G401.6 (cell line): Measurements from ENCODE around the gene CFAP74.
"Not testable (repeated sequence)": the region's sequence is repeated elsewhere in the genome, so short reads cannot be mapped to it uniquely, and the experiment has no call there.

Source experiments
- FAIRE-seq: peaks from 2 replicates; lab custom pipeline; 2012; peaks lifted over from hg19 to GRCh38; lab: Jason Lieb, UNC

Gene CFAP74

DNA sequence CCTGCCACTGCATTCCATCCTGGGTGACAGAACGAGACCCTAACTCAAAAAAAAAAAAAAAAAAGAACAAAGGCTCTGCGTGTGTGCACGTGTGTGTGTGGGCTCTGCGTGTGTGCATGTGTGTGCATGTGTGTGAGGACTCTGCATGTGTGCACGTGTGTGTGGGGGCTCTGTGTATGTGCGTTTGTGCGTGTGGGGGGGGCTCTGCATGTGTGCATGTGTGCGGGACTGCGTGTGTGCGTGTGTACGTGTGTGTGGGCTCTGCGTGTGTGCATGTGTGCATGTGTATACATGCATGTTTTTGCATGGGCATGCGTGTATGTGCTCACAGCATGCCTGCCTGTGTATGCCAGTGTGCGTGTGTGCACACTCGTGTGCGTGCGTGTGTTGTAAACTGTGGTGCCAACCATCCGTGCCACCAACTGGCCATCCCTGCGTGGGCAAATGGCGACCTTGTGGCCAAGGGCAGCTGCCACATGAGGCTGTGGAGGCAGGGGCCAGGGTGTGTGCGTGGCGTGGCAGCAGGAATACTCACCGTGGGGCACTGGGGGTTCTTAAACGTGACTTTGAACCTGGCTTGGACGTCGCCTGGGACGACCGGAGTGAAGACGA lies 57.7 kb downstream of the CFAP74 start:
- no peak for FAIRE-seq

DNA sequence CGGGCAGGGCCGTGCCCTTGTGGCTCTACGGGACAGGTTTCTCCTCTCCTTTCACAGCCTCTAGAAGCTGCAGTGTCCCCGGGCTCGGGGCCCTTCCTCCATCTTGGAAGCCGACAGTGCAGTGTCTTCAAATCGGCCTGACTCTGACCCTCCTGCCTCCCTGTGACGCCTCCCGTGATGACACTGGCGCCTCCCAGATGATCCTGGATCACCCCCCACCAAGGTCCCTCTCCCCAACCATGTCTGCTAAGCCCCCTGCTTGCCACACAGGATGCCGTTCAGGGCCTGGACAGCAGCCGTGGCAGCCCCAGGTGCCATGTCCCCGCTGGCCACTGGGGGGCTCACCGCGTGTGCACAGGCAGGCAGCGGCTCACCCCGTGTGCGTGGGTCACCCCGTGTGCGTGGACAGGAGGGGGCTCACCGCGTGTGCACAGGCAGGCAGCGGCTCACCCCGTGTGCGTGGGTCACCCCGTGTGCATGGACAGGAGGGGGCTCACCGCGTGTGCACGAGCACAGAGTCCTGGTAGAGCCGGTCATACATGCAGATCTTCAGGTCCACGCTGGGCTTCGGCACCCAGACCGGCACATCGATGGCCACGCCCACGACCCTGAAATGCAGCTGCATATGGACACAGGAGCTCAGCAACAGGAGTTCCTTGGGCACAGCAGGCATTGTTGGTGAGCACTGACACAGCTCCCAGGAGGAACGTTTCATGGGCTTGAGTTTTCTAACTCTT lies 59.6 kb downstream of the CFAP74 start:
- no peak for FAIRE-seq

DNA sequence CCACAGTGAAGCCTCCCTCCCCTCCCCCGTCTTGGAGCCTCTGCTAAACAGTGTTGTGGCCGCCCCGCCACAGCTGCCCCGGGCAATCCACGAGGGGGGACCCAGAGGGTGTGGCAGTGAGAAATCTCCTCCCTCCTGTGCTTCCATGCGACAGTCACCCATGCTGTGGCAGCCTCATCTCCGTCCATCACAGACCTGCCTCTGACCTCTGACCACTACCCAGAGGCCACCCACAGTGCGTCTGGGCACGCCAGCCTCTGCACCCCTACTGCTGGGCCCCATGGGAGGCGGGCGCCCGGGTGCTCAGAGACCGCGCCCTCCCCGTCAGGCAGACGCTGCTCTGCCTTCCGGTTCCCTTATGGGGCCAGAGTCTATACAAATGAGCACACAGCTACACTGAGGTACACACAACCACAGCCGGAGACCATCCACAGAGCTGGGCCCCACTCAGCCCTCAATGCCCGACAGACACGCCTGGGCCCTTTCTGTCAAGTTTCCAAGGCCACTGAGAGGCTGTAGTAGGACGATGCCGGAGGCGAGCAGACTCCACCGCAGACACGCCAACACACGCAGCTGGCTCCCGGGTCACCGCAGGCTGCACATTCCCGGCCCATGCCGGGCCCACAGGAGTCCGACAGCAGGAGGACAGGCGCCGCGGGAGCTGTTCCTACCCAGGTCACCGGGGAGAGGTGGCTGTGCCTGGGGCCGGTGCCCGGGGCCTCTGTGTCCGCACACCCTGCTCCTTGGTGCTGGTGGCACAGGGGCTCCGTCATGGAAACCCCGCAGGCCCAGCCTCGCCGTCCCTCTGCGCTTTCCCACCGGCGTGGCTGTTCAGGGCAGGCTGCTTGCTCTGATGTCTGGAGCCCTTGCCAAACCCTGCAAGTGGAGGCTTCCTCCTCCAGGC lies 60.6 kb downstream of the CFAP74 start:
- FAIRE-seq, result no peak

DNA sequence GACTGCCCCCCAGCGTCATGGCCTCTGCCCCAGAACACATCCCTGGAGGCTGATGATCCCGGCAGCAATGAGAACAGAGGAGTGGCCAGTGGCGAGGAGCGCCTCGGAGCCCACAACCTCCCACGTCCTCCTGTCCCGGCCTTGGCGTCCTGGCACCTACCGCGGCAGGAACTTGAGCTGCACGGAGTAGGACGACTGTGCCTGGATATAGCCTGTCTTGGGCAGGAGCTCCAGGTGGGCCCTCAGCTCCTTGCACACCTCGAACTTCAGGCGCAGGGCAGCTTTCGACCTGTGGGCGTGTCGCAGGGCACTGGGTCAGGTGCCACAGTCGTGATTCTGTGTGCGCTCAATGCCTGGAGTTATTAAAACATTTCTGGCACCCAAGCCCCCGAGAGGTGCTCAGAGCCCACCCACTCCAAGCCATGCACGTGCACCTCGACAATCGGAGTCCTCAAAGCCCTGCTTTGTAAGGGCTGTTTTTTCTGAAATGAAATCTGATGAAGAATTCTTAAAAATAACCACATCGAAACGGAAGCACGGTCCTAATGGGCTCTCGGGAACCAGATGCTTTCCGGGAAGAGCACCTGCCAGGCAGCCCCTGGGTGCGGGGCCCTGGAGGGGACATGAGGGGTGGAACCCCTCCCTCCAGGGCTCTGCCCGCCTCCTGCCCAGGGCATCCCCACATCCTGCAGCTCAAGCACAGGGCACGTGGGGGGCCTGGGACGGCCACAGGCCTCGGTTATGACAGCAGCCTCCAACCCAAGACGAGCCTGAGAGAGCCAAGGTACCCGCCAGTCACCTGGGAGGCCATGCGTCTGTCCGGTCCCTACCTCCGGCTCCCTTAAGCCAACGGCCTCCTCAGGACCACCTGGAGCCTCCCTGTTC lies 61.5 kb downstream of the CFAP74 start:
- FAIRE-seq, result no peak

DNA sequence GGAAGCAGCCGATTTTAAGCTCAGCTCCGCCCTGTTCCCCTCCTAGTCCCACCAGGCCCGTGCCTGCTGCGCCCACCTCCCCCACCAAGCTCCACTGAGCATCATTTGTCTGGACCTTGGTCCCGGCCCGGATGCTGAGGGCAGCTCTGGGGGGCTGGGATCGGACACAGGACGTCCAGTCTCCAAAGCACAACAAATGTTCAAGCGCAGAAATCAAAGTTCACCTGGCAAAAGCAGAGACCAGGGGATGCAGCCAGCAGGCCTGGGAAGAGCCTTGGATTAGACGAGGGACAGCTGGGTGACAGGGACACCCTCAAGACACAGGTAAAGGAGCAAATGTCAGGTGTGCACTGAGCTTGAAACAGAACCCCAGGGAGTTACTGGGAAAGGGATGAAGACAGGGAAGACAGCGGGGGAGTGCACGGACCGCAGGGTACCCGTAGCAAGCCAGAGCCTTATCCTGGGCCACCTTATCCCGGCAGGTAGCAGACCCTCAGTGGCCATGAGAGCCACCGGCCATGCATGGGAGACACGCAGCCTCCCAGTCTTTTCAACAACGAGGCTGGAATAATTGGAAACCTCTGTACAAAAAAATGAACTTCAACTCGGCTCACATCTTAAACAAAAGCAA lies 62.3 kb downstream of the CFAP74 start:
- FAIRE-seq, result no peak

DNA sequence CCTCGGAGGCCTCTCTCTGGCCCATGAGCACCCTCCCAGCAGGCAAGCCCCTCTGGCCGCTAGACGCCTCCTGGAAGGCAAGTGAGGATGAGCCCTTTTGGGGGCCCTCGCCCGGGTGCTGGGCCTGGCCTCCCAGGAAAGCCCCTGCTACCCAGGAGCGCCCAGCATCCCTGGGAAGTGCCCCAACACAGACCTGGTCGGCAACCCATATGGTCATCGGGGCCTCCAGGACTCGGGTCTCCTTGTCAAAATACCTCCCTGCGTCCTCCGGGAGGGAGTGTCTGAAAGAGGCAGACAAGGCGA lies 63.5 kb downstream of the CFAP74 start:
- FAIRE-seq, result no peak

DNA sequence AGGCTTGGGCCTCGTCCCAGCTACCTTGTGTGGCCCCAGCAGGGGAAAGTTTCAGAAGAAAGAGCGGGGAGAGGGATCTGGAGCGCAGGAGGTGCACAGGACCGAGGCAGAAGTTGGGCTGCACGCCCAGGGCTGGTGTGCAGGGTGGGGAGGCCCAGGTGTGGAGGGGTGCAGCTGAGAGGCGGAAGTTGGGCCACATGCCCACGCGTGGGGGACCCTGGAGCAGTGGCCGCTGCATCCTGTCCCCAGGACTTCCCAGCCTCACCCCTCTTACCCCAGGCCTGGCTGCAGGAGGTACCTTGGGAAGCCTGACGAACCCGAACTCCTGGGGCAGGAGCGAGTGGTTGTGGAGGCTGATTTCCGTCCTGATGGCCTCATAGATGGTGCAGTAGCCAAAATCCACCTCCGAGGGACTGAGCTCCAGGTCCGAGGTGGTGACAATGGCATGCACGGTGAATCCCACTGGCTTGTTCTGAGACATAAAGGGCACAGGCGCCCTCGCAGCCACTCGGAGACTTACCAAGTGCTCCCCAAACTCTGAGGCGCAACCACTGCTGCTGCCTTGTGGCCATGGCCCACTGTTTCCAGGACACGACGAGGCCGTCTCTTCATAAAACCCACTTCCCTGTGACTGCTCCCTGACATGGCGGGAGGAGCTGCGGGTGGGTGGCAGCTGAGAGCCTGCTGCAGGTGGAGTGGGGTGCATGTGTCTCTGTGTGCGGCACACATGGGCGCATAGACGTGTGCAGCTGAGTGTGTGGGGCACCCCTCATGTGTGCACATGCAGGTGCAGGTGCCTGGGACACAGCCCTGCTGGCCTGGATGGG lies 64.1 kb downstream of the CFAP74 start:
- FAIRE-seq, result no peak

DNA sequence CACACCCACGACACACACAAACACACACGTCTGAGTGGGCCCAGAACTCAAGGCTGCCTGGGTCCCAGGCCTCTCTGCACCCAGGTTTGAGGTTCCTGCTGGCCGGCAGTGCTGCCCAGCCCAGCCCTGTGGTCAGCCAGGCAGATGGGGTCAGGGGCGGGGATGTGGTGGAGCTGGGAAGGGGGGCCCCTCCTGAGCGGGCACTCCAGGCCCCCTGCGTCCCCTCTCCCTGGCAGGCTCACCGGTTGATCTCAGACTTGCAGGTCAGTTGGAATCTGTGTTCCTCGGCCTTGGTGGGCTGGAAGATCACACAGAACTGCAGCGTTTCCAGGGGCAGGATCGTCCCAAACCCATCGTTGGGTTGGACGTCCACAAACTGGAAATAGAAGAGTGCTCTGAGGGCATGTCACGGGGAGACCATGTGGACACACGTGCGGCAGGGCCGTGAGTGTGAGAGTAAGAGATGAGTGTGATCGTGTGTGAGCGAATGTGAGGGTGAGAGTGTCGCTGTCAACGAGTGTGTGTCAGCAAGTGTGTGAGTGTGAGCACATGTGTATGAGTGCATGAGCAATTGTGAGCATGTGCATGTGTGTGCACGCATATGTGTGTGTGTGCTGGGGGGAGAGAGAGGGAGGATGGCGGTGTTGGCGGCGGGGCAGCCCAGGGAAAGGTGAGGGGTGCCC lies 64.8 kb downstream of the CFAP74 start:
- no peak for FAIRE-seq

DNA sequence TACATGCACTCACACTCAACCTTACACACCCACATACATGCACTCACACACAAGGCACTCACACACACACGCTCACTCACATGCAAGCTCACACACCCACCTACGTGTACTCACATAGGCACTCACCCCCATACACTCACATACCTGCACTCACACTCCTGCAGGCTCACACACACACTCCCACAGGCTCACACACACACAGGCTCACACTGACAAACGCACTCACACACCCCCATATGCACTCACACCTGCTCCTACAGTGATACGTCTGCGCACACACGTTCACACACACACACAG lies 65.4 kb downstream of the CFAP74 start:
- FAIRE-seq, result no peak

DNA sequence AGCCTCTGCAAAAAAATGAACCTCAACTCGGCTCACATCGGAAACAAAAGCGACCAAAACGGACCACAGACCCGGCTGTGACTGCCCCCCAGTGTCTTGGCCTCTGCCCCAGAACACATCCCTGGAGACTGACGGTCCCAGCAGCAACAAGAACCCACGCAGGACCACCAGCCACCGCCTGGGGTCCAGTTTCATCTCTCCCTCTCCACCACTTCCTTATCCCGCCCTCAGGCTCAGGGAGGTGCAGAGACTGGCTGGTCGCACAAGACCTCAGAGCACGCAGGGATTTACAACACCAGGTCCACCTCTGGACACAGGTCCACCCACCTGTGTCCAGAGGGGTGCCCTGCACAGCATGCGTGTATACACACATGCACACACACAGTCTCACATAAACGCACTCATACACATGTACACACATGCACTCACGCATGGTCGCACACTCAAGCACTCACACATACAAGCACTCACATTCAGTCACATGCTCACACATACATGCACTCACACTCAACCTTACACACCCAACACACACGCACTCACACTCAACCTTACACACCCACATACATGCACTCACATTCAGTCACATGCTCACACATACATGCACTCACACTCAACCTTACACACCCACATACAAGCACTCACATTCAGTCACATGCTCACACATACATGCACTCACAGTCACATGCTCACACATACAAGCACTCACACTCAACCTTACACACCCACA lies 65.9 kb downstream of the CFAP74 start:
- no peak for FAIRE-seq

DNA sequence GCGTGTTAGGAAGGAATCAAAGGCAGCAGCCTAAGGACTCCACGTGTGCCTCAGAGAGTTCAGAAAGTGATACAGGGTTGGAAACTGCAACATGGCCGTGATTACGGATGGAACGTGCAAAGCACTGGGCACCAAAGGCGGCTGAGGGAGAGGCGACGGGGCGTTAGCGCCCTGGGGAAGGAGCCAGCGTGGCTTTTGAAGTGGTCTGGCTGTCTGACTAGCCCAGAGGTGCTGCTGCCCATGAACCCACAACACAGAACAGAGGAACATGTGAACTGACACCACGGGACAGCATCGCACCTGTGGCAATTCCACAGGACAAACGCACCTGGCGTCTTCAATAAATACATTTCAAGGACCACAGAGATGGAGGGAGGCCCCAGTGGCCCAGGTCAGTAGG lies 66.5 kb downstream of the CFAP74 start:
- no peak for FAIRE-seq

DNA sequence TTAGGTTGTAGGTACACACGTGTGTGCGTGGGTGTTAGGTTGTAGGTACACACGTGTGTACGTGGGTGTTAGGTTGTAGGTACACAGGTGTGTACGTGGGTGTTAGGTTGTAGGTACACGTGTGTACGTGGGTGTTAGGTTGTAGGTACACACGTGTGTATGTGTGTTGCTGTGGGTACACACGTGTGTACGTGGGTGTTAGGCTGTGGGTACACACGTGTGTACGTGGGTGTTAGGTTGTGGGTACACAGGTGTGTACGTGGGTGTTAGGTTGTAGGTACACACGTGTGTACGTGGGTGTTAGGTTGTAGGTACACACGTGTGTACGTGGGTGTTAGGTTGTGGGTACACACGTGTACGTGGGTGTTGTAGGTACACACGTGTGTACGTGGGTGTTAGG lies 68.7 kb downstream of the CFAP74 start:
- not testable (repeated sequence) for FAIRE-seq

DNA sequence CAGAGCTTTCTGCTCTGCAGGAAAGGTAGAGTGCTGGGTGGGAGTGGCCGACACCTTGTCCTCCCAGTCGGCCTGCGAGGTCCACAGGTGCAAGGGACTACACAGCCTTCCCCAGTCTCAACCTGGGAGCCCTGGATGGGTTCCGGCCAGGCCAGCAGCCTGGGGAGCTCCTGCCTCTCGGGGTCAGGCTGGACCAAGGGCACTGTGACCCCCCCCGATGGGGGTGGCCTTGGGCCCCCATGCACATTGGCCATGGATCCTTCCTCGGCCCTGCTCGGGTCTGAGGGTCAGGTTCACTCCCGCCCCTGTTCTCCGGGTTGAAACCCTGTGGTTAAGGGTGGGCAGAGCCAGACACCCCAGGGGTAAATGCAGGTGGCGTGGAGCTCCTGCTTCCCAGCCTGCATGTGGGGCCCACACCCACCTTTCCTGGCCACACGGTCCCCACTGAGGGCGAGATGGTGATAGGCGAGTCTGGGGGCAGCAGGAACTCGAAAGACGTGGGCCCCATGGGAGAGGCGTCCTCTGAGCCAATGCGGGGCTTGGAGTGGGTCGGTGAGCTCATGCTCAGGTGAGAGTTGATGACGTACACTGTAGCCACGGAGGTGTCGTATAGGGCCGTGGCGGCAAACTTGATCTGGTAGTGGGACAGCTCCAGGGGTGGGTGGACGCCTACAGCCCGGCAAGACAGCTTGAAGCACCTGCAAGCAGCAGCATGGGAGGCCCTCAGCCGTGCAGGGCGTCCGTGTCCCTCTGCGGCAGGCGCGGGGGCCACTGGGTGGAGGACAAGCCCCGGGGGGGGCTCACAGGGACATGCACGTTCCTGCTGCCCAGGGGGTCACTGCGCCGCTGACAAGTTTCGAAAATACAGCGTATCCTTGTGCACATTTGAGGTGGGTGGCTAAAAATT lies 73.7 kb downstream of the CFAP74 start:
- FAIRE-seq, result no peak

DNA sequence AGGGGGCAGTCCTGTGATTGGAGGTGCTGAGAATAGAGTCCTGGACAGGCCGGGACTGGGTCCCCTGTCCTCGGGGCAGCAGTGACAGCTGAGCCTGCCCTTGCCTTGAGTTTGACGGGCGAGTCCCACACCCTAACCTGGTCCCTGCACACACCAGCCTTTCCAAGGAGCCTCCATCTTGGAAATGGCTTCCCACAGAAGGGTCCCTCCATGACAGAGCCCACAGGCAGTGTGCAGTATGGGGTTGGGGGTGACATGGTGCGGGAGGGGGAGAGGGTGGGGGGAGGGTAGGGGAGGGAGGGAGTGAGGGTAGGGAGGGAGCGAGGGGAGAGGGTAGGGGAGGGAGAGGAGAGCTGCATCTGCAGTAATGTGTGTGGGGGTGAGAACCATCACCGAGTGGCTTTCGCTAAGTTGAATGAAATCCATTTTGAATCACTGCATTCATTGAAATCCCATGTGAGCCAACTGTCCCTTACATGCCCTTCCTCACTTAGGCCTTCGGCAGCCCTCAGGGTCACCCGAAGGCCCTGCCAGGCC lies 74.4 kb downstream of the CFAP74 start:
- FAIRE-seq, result no peak

DNA sequence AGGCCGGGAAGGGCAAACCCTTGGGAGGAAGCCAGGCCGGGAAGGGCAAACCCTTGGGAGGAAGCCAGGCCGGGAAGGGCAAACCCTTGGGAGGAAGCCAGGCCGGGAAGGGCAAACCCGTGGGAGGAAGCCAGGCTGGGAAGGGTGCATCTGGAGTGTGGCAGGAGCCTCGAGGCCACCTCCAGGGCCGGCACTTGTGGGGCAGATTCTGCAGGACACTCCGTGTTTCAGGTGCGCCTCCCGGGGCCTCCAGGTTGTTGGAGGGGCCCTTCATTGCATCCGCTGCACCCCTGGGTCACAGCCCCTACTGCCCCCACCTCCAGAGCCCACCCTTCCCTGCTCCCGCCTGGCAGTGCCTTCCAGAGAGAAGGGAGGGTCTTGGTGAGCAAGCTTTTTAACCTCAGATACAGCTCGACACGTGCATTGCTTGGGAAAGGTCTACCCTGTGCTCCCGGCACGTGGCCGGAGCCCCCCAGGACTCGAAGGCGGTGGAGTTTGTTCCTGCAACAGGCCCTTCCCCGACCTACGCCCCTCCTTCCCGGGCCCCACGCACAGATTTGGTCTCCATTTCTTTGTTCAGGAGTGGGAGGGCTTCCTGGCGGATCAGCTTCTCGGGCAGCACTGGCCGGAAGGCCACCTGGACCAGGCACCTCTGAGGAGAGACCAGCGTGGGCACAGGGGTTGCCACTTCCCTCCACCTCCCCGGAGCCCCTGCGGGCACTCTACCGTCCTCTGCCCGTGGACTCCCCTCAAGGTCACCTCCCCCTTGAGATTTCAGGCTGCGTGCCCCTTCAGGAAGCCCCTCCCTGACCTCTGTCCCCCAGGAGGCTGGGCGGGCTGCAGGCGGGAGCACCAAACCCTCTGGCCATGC lies 75.1 kb downstream of the CFAP74 start:
- FAIRE-seq, result no peak

DNA sequence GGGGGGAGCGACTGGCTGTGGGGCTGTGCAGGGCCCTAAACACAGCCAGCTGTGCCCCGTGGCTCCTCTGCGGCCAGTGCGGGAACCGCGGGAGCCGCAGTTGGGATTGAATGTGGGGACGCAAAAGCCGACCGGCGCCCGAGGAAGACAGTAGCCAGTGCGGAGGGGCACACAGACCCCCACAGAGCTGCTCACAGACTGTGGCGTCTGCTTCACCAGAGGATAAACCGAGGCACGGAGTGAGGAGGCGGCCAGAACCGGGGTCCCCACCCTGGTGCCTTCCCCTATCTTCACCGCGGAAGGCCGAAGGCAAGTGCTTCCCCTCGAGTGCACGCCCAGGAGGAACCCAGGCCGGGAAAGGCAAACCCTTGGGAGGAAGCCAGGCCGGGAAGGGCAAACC lies 75.8 kb downstream of the CFAP74 start:
- no peak for FAIRE-seq

DNA sequence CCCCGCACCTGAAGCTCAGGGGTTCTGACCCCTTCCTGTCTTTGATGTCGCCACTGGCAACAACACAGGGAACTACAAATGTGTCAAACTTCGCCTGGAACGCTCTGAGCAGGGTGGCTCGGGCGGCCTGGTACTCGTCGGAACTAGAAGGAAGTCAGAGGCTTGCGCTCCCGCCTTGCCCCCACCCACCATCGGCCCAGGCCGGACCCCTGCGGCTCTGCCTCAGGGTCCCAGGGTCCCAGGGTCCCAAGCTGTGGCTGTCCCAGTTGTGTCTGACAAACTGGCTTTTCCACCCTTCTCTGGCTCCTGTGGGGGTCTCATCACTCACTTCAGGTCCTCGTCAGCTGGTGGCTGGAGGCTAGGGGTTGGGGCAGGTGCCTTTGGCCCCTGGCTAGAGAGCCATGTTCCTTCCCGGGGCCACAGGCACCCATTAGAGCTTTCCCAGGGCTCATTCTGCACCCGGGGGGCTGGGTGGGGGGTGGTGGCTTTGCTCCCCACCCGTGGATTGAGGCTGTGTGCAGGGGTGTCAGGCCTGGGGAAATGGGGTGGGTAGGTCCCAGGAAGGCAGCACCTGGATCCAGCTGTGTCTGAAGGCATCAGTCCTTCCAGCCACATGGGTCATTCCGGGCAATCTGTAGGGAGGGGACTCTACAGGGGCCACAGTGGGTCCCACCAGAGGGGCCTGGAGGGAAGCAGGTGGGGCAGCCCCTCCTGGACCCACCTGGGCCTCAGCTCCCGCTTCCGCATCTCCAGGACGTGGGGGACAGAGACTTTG lies 76.5 kb downstream of the CFAP74 start:
- no peak for FAIRE-seq
